Measurements from ENCODE around the gene CCDC28A.

DNA sequence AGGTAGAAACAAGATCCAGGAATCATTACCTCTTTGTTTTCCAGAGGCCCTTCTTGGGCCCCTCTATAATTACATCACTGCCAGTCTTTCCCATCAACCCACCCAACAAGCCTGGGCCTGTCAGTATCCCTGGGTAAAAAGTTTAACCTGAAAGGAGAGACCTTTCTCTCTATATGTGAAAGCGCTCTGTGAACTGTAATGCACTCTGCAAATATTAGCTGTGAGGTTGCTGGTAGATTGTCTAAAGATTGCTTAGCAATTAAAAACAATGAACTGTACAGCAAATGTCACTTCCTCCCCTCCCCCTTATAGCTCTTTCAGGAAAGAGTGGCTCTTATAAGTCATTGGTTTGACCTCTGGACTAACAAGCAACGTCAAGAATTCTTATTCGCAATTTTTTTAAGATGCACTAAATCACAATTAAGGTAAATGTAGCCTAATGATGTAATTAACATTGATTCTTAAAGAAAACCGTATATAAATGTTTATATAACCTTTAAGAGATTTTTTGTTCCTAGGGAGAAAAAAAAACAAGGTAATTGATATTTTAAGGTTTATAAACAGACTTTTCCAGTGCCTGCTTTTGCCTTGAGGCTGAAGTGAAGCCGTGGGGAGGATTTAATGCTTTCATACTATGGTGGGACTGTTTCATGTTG is 40.7 kb downstream of the CCDC28A start:
- TF ChIP-seq POLR2A (IDR thresholded peaks at IDR 0.05): no peak
- no peak for TF ChIP-seq CTCF (IDR thresholded peaks at IDR 0.05)
- no peak for TF ChIP-seq EP300 (IDR thresholded peaks at IDR 0.05)

Data from upper lobe of left lung (tissue), 4 donors.